D341Med (cell line): Measurements from ENCODE around the gene CCBE1.
A peak's percentile ranks its signal among the peaks of the same experiment; 100 is the strongest.
"Not testable (repeated sequence)": the region's sequence is repeated elsewhere in the genome, so short reads cannot be mapped to it uniquely, and the experiment has no call there.

ENCODE experiments used
- DNase-seq: peaks from one replicate; pipeline ENCODE4 v3.0.0; 2012; ENCODE audit warnings: low spot score

Gene CCBE1

GRCh38 chr18:59655676-59656075 lies 41.5 kb downstream of the CCBE1 start:
- no peak for DNase-seq

GRCh38 chr18:59651071-59651470 lies 46.2 kb downstream of the CCBE1 start:
- no peak for DNase-seq

GRCh38 chr18:59650266-59650820 lies 46.9 kb downstream of the CCBE1 start:
- DNase-seq, result no peak

GRCh38 chr18:59649591-59649990 lies 47.6 kb downstream of the CCBE1 start:
- no peak for DNase-seq

GRCh38 chr18:59648469-59648868 lies 48.8 kb downstream of the CCBE1 start:
- not testable (repeated sequence) for DNase-seq

- no peak for DNase-seq
Observed at GRCh38 chr18:59646963-59647307, 50.3 kb downstream of the CCBE1 start.

- no peak for DNase-seq
Observed at GRCh38 chr18:59646228-59646962, 50.8 kb downstream of the CCBE1 start.

GRCh38 chr18:59643740-59644139 lies 53.5 kb downstream of the CCBE1 start:
- no peak for DNase-seq

GRCh38 chr18:59640721-59641120 lies 56.5 kb downstream of the CCBE1 start:
- no peak for DNase-seq

- no peak for DNase-seq
Observed at GRCh38 chr18:59639821-59640220, 57.4 kb downstream of the CCBE1 start.

- no peak for DNase-seq
Observed at GRCh38 chr18:59639136-59639535, 58.1 kb downstream of the CCBE1 start.

- DNase-seq, result no peak
Observed at GRCh38 chr18:59633961-59634485, 63.2 kb downstream of the CCBE1 start.

- DNase-seq, result no peak
Observed at GRCh38 chr18:59633317-59633716, 63.9 kb downstream of the CCBE1 start.

- peak; percentile 63 for DNase-seq
Observed at GRCh38 chr18:59631583-59632181, 65.5 kb downstream of the CCBE1 start.

GRCh38 chr18:59629894-59630293 lies 67.3 kb downstream of the CCBE1 start:
- DNase-seq, result no peak

GRCh38 chr18:59628995-59629394 lies 68.2 kb downstream of the CCBE1 start:
- no peak for DNase-seq

GRCh38 chr18:59627414-59627813 lies 69.8 kb downstream of the CCBE1 start:
- DNase-seq, result no peak

GRCh38 chr18:59624369-59624765 lies 72.9 kb downstream of the CCBE1 start:
- DNase-seq, result no peak

GRCh38 chr18:59623456-59624368 lies 73.5 kb downstream of the CCBE1 start:
- DNase-seq, result no peak

GRCh38 chr18:59621027-59621426 lies 76.2 kb downstream of the CCBE1 start:
- DNase-seq, result no peak

- DNase-seq, result no peak
Observed at GRCh38 chr18:59620381-59620780, 76.8 kb downstream of the CCBE1 start.

- DNase-seq, result no peak
Observed at GRCh38 chr18:59619816-59620215, 77.4 kb downstream of the CCBE1 start.
